H1 (cell line): ENCODE results near the gene RAET1L. TPM values are rescaled to one million over a fixed set of nuclear protein-coding genes. Genes with fewer than 3 reads are reported as not detected.
"Not testable (repeated sequence)": the region's sequence is repeated elsewhere in the genome, so short reads cannot be mapped to it uniquely, and the experiment has no call there.

Source experiments
- CTCF ChIA-PET: fragments of 300-600 bp; sonication (Branson Sonifier 250); formaldehyde crosslinking; loops from one replicate; lab custom pipeline; 2021; ENCODE audit not compliant: partially characterized antibody; lab: Charles Lee
- POLR2A ChIA-PET: fragments of 300-600 bp; sonication (Branson Sonifier 250); formaldehyde crosslinking; loops from one replicate; lab custom pipeline; 2021; ENCODE audit warnings: inconsistent platforms; ENCODE audit not compliant: partially characterized antibody; lab: Charles Lee
- DNase-seq, 2 experiments: peaks; one replicate each; pipeline versions ENCODE4 v3.0.0 to v3.0.0-alpha.2; 2010 to 2022; ENCODE audit warnings: low spot score in 2 of 2, low read depth in 1 of 2, mixed read lengths in 1 of 2
- FAIRE-seq: peaks from 2 replicates; lab custom pipeline; 2011; peaks lifted over from hg19 to GRCh38; lab: Jason Lieb, UNC
- H2AFZ ChIP-seq: 2 replicates; pipeline ENCODE4 v1.8.1; 2012; ENCODE audit warnings: low read length, inconsistent platforms
- H2AK5ac ChIP-seq: 2 replicates; pipeline ENCODE4 v1.6.1; 2013; ENCODE audit warnings: low read depth, low read length
- H2BK120ac ChIP-seq: replicated peaks from 2 replicates; pipeline ENCODE3; 2013; ENCODE audit warnings: low read depth, low read length, inconsistent platforms
- H2BK12ac ChIP-seq: 2 replicates; pipeline ENCODE4 v1.6.1; 2013; ENCODE audit warnings: low read depth, low read length
- H2BK15ac ChIP-seq: 2 replicates; pipeline ENCODE4 v1.6.1; 2013; ENCODE audit warnings: low read length
- H2BK20ac ChIP-seq: 2 replicates; pipeline ENCODE4 v1.6.1; 2013; ENCODE audit warnings: low read length
- H2BK5ac ChIP-seq: 2 replicates; pipeline ENCODE4 v1.6.1; 2013; ENCODE audit warnings: low read depth, low read length
- H3K14ac ChIP-seq: 2 replicates; pipeline ENCODE4 v1.6.1; 2013; ENCODE audit warnings: inconsistent platforms; ENCODE audit not compliant: insufficient read length
- H3K18ac ChIP-seq: 2 replicates; pipeline ENCODE4 v1.6.1; 2013; ENCODE audit warnings: low read length; ENCODE audit errors: extremely low read depth
- H3K23ac ChIP-seq: 2 replicates; pipeline ENCODE4 v1.6.1; 2013; ENCODE audit warnings: inconsistent platforms; ENCODE audit not compliant: insufficient read length
- H3K23me2 ChIP-seq: 2 replicates; pipeline ENCODE4 v1.6.1; 2013; ENCODE audit warnings: low read depth, low read length
- H3K27ac ChIP-seq: 2 replicates; pipeline ENCODE4 v1.6.1; 2011; ENCODE audit warnings: low read depth, low read length, inconsistent platforms
- H3K27me3 ChIP-seq, 4 experiments: replicated peaks in 1 of 4; 1 replicate in 1 of 4; 2 replicates in 3 of 4; pipeline versions ENCODE4 v1.6.1 to v1.8.1; 2011 to 2013; ENCODE audit warnings: low read length in 3 of 4, mild to moderate bottlenecking in 3 of 4, inconsistent platforms in 2 of 4, mixed read lengths in 2 of 4, moderate library complexity in 1 of 4; ENCODE audit not compliant: control insufficient read depth in 3 of 4, insufficient read depth in 3 of 4; ENCODE audit errors: extremely low read depth in 1 of 4
- H3K36me3 ChIP-seq, 4 experiments: 2 replicates each; pipeline versions ENCODE4 v1.6.1 to v1.8.1; 2011 to 2013; ENCODE audit warnings: mild to moderate bottlenecking in 4 of 4, low read length in 3 of 4, moderate library complexity in 2 of 4, control low read depth in 1 of 4, inconsistent platforms in 1 of 4; ENCODE audit not compliant: insufficient read depth in 4 of 4, control insufficient read depth in 2 of 4
- H3K4ac ChIP-seq: replicated peaks from 2 replicates; pipeline ENCODE3; 2013; ENCODE audit warnings: low read length, low read depth, mixed read lengths, inconsistent platforms; ENCODE audit not compliant: insufficient read length
- H3K4me1 ChIP-seq, 4 experiments: replicated peaks in 1 of 4; 1 replicate in 1 of 4; 2 replicates in 3 of 4; pipeline versions ENCODE4 v1.6.1 to v1.8.1; 2011 to 2013; ENCODE audit warnings: low read length in 3 of 4, inconsistent platforms in 2 of 4, mixed read lengths in 1 of 4; ENCODE audit not compliant: insufficient read depth in 4 of 4, control insufficient read depth in 3 of 4
- H3K4me2 ChIP-seq, 2 experiments: 2 replicates each; pipeline versions ENCODE4 v1.6.1 to v1.8.1; 2011 to 2013; ENCODE audit warnings: low read depth in 2 of 2, low read length in 2 of 2, control low read depth in 1 of 2, inconsistent platforms in 1 of 2, mild to moderate bottlenecking in 1 of 2; ENCODE audit not compliant: insufficient read depth in 1 of 2
- H3K4me3 ChIP-seq, 4 experiments: fragments of 200-600, 300-600 bp in 1 of 4; sonication (generic), shearing (Covaris generic), sonication (Bioruptor Twin) in 1 of 4; 2 replicates each; pipeline versions ENCODE4 v1.5.1 to v1.8.1; 2011 to 2016; ENCODE audit warnings: low read length in 4 of 4, low read depth in 3 of 4, control low read depth in 2 of 4, inconsistent platforms in 2 of 4, mild to moderate bottlenecking in 2 of 4, mixed read lengths in 1 of 4, moderate library complexity in 1 of 4; ENCODE audit not compliant: insufficient read depth in 2 of 4; ENCODE audit errors: extremely low read depth in 1 of 4
- H3K56ac ChIP-seq: replicated peaks from 2 replicates; pipeline ENCODE3; 2013; ENCODE audit warnings: low read depth, mild to moderate bottlenecking, mixed read lengths, low read length, inconsistent platforms; ENCODE audit not compliant: insufficient read length
- H3K79me1 ChIP-seq: 2 replicates; pipeline ENCODE4 v1.6.1; 2013; ENCODE audit warnings: low read depth, low read length, control low read depth
- H3K79me2 ChIP-seq, 2 experiments: 2 replicates each; pipeline versions ENCODE4 v1.6.1 to v1.8.1; 2012 to 2013; ENCODE audit warnings: low read length in 2 of 2, mild to moderate bottlenecking in 2 of 2, inconsistent platforms in 1 of 2; ENCODE audit not compliant: insufficient read depth in 2 of 2, control insufficient read depth in 1 of 2
- H3K9ac ChIP-seq, 4 experiments: replicated peaks in 1 of 4; 1 replicate in 1 of 4; 2 replicates in 3 of 4; pipeline versions ENCODE4 v1.6.1 to v1.8.1; 2011 to 2013; ENCODE audit warnings: low read depth in 3 of 4, low read length in 3 of 4, control low read depth in 2 of 4, mild to moderate bottlenecking in 2 of 4, moderate library complexity in 2 of 4, inconsistent platforms in 1 of 4; ENCODE audit errors: extremely low read depth in 1 of 4
- H3K9me3 ChIP-seq, 2 experiments: 2 replicates each; pipeline versions ENCODE4 v1.6.1 to v1.8.1; 2012 to 2013; ENCODE audit warnings: mild to moderate bottlenecking in 2 of 2, moderate library complexity in 2 of 2, control low read depth in 1 of 2, inconsistent platforms in 1 of 2, low read depth in 1 of 2, low read length in 1 of 2, mixed read lengths in 1 of 2; ENCODE audit not compliant: insufficient read depth in 2 of 2
- H4K20me1 ChIP-seq, 2 experiments: replicated peaks in 1 of 2; 2 replicates each; pipeline versions ENCODE3 to v1.8.1; 2011 to 2013; ENCODE audit warnings: inconsistent platforms in 2 of 2, low read length in 2 of 2, mild to moderate bottlenecking in 1 of 2; ENCODE audit not compliant: insufficient read depth in 2 of 2, control insufficient read depth in 1 of 2
- H4K5ac ChIP-seq: 2 replicates; pipeline ENCODE4 v1.6.1; 2013; ENCODE audit warnings: low read length, low read depth, mixed read lengths, inconsistent platforms; ENCODE audit not compliant: insufficient read length
- H4K8ac ChIP-seq: 2 replicates; pipeline ENCODE4 v1.8.0; 2013; ENCODE audit warnings: mild to moderate bottlenecking, moderate library complexity, low read length, inconsistent platforms; ENCODE audit not compliant: insufficient read depth; ENCODE audit errors: extremely low read depth
- H4K91ac ChIP-seq: replicated peaks from 2 replicates; pipeline ENCODE3; 2013; ENCODE audit warnings: low read length, mixed read lengths, inconsistent platforms; ENCODE audit not compliant: insufficient read length
- WGBS, 2 experiments: shearing (Covaris generic) in 1 of 2; methylation state at CpG; one replicate each; pipeline versions ENCODE4 v1.1.6 to v1.1.7; 2013 to 2015; ENCODE audit warnings: low lambda C conversion rate in 2 of 2, mixed read lengths in 2 of 2, inconsistent platforms in 1 of 2, low coverage in 1 of 2, missing lambda C conversion rate in 1 of 2; ENCODE audit not compliant: insufficient replicate concordance in 2 of 2, insufficient coverage in 1 of 2, insufficient read length in 1 of 2; ENCODE audit errors: extremely low coverage in 1 of 2, missing lambda C conversion rate in 1 of 2; 5-methylcytosine and 5-hydroxymethylcytosine counted together
- polyA plus RNA-seq, 7 experiments: library from polyadenylated mRNA; depleted of rRNA in 3 of 7; stranded (reverse) in 5 of 7; unstranded in 2 of 7; fragments of >200 nt in 5 of 7; fragments of 200-250 nt in 2 of 7; gene quantifications; 1 replicate in 5 of 7; 2 replicates in 1 of 7; 4 replicates in 1 of 7; pipeline versions ENCODE4 v1.2.1 to v1.2.3, GENCODE V29; 2011 to 2013; ENCODE audit warnings: missing spikeins in 2 of 7, mixed read lengths in 2 of 7
- total RNA-seq: library from RNA; stranded (reverse); fragmentation: NEBNext Ultra II Directional; extraction: Animal tissue kit (Norgen Biotek cat#: 25700); gene quantifications from 2 replicates; pipeline ENCODE4 v1.2.1, GENCODE V29; 2021

The RAET1L gene
- total and polyA plus RNA-seq, 2 of the 8 experiments (the other 6 are each of a cell fraction or from before 2014, with no cell fraction given) = not detected

DNA sequence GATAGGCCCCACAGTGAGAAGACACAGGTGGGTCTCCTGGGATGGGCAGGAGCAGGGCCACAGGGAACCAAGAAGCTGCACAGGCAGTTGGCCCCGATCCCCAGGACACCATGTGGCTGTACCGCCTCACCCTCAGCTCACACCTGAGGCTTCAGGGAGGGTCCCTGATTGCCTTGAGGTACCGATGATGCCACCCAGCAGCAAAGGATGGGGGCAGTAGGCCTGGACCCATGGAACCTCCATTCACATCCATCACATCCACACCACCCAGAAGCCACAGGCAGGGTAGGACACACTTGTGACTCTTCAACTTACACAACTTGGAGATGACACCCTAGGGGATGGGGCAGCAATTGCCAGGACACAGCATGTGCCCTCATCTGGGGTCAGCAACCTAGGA is 21.7 kb downstream of the RAET1L start:
- H3K4me1 ChIP-seq, H3K18ac ChIP-seq, H2BK5ac ChIP-seq, H3K9me3 ChIP-seq, H3K36me3 ChIP-seq, H2BK12ac ChIP-seq, POLR2A ChIA-PET, H4K20me1 ChIP-seq, FAIRE-seq, H3K79me1 ChIP-seq, DNase-seq, H2AK5ac ChIP-seq, H3K79me2 ChIP-seq, H2BK15ac ChIP-seq, H2AFZ ChIP-seq, H3K23me2 ChIP-seq, H3K4ac ChIP-seq, H3K4me2 ChIP-seq, H3K14ac ChIP-seq, H3K4me3 ChIP-seq, H2BK20ac ChIP-seq, H3K23ac ChIP-seq, H2BK120ac ChIP-seq, H3K27ac ChIP-seq, H3K56ac ChIP-seq, H4K91ac ChIP-seq, H4K5ac ChIP-seq, H3K9ac ChIP-seq, H4K8ac ChIP-seq: not testable (repeated sequence)
- 84% methylated on average over 3 of the region's 3 CpGs; no CpG with 5 or more reads in 1 of the 2 experiments for WGBS, 2 experiments
- CTCF ChIA-PET = interaction anchor here (1.5 kb wide), 1 partner anchor 9 kb away, joined by 4 read pairs; no protein-coding TSS in a partner anchor
- peaks cover 16 to 35% (median 32%) of the 10 kb centered on the region in 4 experiments for H3K27me3 ChIP-seq
